Esophagus muscularis mucosa (tissue), 4 donors: ENCODE data around the gene TEAD1.

ENCODE experiments used
- CTCF ChIP-seq, 3 experiments: fragments of 200-600 bp in 2 of 3; fragments of 450-650 bp in 1 of 3; sonication (generic) in 2 of 3; IDR thresholded peaks; one replicate each; pipeline ENCODE4 v1.5.1; 2017 to 2019; ENCODE audit warnings: antibody characterized with exemption in 3 of 3, mild to moderate bottlenecking in 2 of 3, moderate library complexity in 1 of 3
- EP300 ChIP-seq: sonication (generic); formaldehyde crosslinking; IDR thresholded peaks from one replicate; pipeline ENCODE4 v1.6.1; 2017; ENCODE audit warnings: antibody characterized with exemption
- POLR2A ChIP-seq: fragments of 450-650 bp; IDR thresholded peaks from one replicate; pipeline ENCODE4 v1.6.1; 2017; ENCODE audit warnings: antibody characterized with exemption, moderate library complexity, mild to moderate bottlenecking, low read depth
- POLR2AphosphoS5 ChIP-seq, 2 donors: sonication (generic); formaldehyde crosslinking; IDR thresholded peaks; one replicate each; pipeline ENCODE4 v1.6.1; 2017; ENCODE audit warnings: antibody characterized with exemption in 2 of 2

DNA sequence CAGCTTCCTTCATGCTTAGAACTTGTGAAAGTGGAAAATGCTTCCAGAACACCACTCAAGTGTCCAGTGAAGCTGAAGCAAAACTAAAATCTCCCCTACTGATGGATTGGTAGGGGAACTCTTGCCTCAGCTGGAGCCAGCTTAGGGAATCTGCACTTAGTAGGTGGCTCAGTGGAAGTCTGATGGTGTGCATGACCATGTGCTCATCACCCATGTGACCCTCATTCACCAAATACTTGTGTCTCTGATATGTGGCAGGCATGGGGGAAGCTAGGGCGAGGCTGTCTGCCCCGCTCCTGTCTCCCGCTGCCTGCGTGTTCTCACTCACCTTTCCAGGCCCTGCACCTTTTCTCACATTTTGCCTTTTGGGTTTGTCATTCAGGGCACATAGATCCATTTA is 7.2 kb downstream of the TEAD1 start:
- TF ChIP-seq CTCF (IDR thresholded peaks at IDR 0.05) (no peak), EP300 (no peak), POLR2AphosphoS5 (IDR thresholded peaks at IDR 0.05) (no peak), POLR2A (no peak)
